Inflammatory macrophage treated with lipopolysaccharide for 4 hours (primary cell): ENCODE measurements around the gene MYMX.
"Not testable (repeated sequence)": the region's sequence is repeated elsewhere in the genome, so short reads cannot be mapped to it uniquely, and the experiment has no call there.

Source experiments
- DNase-seq: peaks from one replicate; pipeline ENCODE4 v3.0.0-alpha.2; 2020

MYMX gene

GRCh38 chr6:44188819-44189218 lies 27.9 kb upstream of the MYMX start:
- no peak for DNase-seq

GRCh38 chr6:44189257-44189656 lies 27.5 kb upstream of the MYMX start:
- DNase-seq = no peak

- peak; percentile 60 for DNase-seq
Measured at GRCh38 chr6:44190715-44191114, 26.0 kb upstream of the MYMX start.

- no peak for DNase-seq
Measured at GRCh38 chr6:44192428-44193041, 24.2 kb upstream of the MYMX start.

GRCh38 chr6:44193307-44193910 lies 23.3 kb upstream of the MYMX start:
- no peak for DNase-seq

- no peak for DNase-seq
Measured at GRCh38 chr6:44194326-44194725, 22.4 kb upstream of the MYMX start.

- DNase-seq = not testable (repeated sequence)
Measured at GRCh38 chr6:44196351-44196750, 20.4 kb upstream of the MYMX start.

- no peak for DNase-seq
Measured at GRCh38 chr6:44198684-44199083, 18.0 kb upstream of the MYMX start.

- no peak for DNase-seq
Measured at GRCh38 chr6:44199883-44200282, 16.8 kb upstream of the MYMX start.

GRCh38 chr6:44201200-44201599 lies 15.5 kb upstream of the MYMX start:
- DNase-seq = no peak

- DNase-seq = no peak
Measured at GRCh38 chr6:44201638-44202303, 15.0 kb upstream of the MYMX start.

GRCh38 chr6:44202332-44202971 lies 14.3 kb upstream of the MYMX start:
- no peak for DNase-seq

- no peak for DNase-seq
Measured at GRCh38 chr6:44202972-44203750, 13.6 kb upstream of the MYMX start.

GRCh38 chr6:44203955-44204354 lies 12.8 kb upstream of the MYMX start:
- no peak for DNase-seq

- DNase-seq = no peak
Measured at GRCh38 chr6:44207966-44208365, 8.8 kb upstream of the MYMX start.

GRCh38 chr6:44211284-44211683 lies 5.4 kb upstream of the MYMX start:
- no peak for DNase-seq

GRCh38 chr6:44214307-44214706 lies 2.4 kb upstream of the MYMX start:
- no peak for DNase-seq

- no peak for DNase-seq
Measured at GRCh38 chr6:44217332-44218143, 812 bp downstream of the MYMX start.

- peak; percentile 60 for DNase-seq
Measured at GRCh38 chr6:44219053-44219814, 2.5 kb downstream of the MYMX start.

- DNase-seq = no peak
Measured at GRCh38 chr6:44219815-44220784, 3.4 kb downstream of the MYMX start.
